Kidney tubule cell (primary cell): ENCODE results near the gene KCNAB2.

Source experiments
- DNase-seq: peaks from one replicate; pipeline ENCODE4 v3.0.0-alpha.2; 2018; ENCODE audit warnings: low spot score

KCNAB2 gene

GRCh38 chr1:6083385-6083784 is 37.7 kb downstream of the KCNAB2 start:
- DNase-seq = no peak

DNA sequence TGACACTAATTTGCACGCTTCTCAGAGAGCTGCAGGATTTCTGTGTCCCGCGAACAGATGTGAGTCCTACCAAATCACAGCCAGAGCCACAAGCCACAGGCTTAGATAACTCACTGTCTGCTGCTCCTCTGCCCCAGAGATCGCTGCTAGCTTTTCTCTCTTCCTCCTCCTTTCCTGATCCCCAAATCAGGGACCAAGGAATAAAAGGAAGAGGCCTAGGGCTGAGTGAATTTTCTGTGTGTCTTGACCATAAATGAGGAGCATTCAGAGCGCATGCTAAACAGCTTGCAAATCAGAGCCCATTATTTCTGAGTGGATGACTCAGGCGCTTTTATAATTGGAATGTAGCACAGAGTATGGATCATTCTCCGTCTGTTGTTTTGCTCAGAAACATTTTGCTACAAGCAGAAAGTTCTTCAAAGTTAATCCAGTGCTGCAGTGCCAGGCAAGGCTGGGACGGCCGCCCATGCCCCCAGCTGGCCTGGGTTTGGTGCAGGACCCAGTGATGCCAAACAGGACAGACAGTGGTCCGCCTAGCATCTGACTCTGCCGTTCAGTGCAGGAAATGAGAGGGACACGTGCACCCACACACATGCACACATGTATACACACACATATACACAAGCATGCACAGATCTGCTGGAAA is 38.2 kb downstream of the KCNAB2 start:
- DNase-seq = no peak

DNA sequence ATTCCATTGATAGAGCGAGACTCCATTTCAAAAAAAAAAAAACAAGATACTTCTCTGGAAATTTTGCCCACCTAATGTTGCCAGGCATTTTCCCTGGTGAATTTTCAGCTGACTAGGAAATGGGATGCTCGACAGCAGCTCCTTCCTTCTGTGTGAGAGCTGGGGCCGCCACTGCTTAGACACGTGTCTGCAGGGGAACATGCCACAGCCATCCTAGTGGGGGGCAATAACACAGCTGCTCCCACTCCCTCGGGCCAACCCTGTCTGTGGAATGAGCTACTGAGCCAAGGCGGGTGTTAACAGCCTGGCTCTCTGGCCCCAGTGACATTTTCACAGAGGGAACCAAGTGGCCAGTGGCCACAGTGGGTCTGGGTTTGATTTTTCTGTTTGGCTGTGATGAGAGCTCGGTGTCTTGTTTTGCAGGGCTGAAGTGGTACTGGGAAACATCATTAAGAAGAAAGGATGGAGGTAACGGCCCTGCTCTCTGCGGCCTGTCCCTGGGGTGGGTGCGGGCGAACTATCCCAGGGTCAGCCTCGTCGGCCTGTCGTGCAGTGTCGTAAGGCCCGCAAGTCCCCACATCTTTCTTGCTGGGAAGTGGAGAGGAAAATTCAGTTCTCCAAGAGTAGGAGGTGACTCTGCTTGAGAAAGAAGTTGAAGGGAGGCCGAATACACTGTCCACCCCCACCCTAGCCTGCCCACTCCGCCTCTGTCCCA is 39.2 kb downstream of the KCNAB2 start:
- DNase-seq = no peak

DNA sequence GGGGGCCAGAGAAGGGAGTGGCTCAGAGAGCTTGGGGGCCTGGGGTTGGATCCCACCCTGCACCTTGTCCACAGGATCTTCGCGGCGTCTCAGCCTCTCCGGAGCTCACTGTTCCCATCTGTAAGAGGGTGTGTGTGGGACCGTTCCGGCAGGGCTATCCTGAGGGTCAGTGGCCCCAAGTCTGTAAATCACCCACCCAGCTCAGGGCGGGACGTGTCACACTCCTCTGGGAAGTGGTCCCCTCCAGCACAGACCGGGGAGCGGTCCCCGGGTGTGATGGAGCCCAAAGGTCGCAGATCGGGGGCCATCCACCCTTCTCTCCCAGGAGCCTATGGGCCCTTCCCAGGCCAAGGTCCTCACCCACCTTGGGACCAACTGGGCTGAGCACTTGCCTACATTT is 40.0 kb downstream of the KCNAB2 start:
- DNase-seq = no peak

GRCh38 chr1:6086358-6086757 is 40.7 kb downstream of the KCNAB2 start:
- DNase-seq = no peak

GRCh38 chr1:6086762-6087376 is 41.2 kb downstream of the KCNAB2 start:
- DNase-seq = no peak

DNA sequence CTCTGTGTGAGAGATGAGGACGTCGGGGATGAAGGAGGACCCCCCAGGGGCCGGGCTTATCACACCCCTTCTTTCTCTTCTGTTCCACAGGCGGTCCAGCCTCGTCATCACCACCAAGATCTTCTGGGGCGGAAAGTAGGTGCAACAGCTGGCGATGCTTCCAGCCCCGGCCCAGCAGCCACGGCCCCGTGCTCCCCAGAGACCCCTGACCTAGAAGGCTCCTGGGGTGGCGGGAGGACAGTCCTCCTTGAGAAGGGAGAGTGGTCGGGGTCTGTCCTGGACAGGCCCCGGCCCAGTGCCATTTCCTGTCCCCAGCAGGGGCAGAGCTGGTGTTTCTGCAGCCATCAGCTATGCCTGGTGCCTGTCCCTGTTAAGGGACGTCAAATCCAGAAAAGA is 41.7 kb downstream of the KCNAB2 start:
- no peak for DNase-seq

- DNase-seq = no peak
Measured at GRCh38 chr1:6087958-6088357, 42.3 kb downstream of the KCNAB2 start.

DNA sequence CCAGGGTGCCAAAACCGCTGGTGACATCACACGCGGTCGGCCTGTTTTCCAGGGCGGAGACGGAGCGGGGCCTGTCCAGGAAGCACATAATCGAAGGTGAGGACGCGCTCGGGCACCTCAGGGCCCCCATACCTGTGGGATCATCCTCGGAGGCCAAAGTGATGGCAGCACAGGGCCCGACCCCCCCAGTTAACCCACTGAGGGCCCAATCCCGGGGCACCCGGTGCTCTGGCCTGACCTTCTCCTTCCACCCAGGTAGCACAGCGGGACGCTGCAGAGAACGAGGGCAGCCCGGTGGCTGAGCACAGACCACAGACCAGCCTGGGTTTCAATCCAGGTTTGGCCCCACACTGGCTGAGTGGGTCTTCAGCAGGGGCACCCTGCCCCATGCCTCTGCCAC is 43.3 kb downstream of the KCNAB2 start:
- DNase-seq = no peak

GRCh38 chr1:6090288-6090687 is 44.6 kb downstream of the KCNAB2 start:
- DNase-seq = no peak

- DNase-seq = no peak
Measured at GRCh38 chr1:6090996-6091822, 45.5 kb downstream of the KCNAB2 start.

GRCh38 chr1:6091823-6092109 is 46.1 kb downstream of the KCNAB2 start:
- no peak for DNase-seq

DNA sequence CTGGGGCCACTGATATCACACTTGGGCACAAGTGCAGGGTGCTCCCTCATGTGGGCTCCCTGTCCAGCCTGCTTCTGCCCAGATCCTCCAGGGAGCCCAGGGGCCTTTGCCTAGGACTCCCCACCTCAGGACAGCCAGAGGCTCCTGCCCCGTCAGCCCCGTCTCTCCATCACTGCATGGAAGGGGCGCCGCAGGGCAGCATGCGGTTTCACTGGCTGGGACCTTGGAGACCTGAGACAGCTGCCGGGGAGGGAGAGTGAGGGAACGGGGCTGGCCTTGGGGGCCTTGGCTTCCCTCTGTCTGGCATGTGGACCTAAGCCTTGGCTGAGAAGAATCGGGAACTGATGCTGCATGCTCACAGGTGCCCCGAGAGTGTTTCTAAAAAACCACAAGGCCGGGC is 46.5 kb downstream of the KCNAB2 start:
- no peak for DNase-seq

GRCh38 chr1:6093071-6093470 is 47.4 kb downstream of the KCNAB2 start:
- no peak for DNase-seq

DNA sequence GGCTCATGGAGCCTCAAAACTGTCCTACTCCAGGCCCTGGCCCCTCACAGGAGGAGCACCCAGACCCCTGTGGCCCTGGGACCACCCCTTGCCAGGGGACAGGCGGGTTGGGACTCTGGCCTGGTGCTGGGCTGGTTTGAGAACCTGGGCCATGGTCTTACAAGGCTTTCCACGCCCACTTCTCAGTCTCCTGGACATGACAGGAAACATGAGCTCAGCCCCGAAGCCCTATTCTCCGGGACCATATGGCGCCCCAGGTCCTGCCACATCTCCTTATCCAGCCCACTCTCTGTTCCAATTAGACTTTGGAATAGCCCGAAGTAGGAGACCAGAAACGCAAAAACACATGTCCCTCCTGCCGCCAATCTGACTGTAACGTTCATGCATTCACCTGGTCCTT is 47.9 kb downstream of the KCNAB2 start:
- no peak for DNase-seq

- DNase-seq = no peak
Measured at GRCh38 chr1:6094246-6094645, 48.6 kb downstream of the KCNAB2 start.

- DNase-seq = no peak
Measured at GRCh38 chr1:6094801-6095505, 49.3 kb downstream of the KCNAB2 start.

- no peak for DNase-seq
Measured at GRCh38 chr1:6095511-6096242, 50.0 kb downstream of the KCNAB2 start.

GRCh38 chr1:6096243-6097116 is 50.8 kb downstream of the KCNAB2 start:
- no peak for DNase-seq

GRCh38 chr1:6097117-6097595 is 51.5 kb downstream of the KCNAB2 start:
- no peak for DNase-seq
